K562 (cell line): ENCODE results near the gene TRAPPC12. TPM values are rescaled to one million over a fixed set of nuclear protein-coding genes. Genes with fewer than 3 reads are reported as not detected.

Experiments used
- THRAP3 ChIP-seq: fragments of 450-650 bp; IDR thresholded peaks from 2 replicates; pipeline ENCODE4 v1.6.1; 2016; ENCODE audit warnings: mild to moderate bottlenecking, inconsistent platforms, borderline replicate concordance
- polyA plus RNA-seq, 8 experiments: library from polyadenylated mRNA; depleted of rRNA in 4 of 8; stranded (reverse) in 5 of 8; unstranded in 3 of 8; fragments of >200 nt; fragmentation: Nextera tagmentation in 2 of 8; fragmentation: Illumina TruSeq in 1 of 8; extraction: Ambion mirVana in 2 of 8; extraction: Trizol in 1 of 8; gene quantifications; 2 replicates each; pipeline versions ENCODE4 v1.2.1 to v1.2.3, GENCODE V29; 2011 to 2014; ENCODE audit warnings: inconsistent platforms in 1 of 8, missing spikeins in 1 of 8
- total RNA-seq, 7 experiments: library from RNA; depleted of rRNA in 6 of 7; stranded (reverse); fragments of >200 nt in 6 of 7; fragmentation: Illumina TruSeq in 2 of 7; extraction: Trizol in 2 of 7; gene quantifications; 2 replicates each; pipeline versions ENCODE4 v1.2.1 to v1.2.3, GENCODE V29; 2011 to 2021; ENCODE audit warnings: low replicate concordance in 1 of 7
- TF ChIP-seq, protein P1 (sequence below): fragments of 450-650 bp; IDR thresholded peaks from 2 replicates; pipeline ENCODE4 v1.6.1; 2016; ENCODE audit warnings: low read depth
- TF ChIP-seq, protein P2 (sequence below), 2 experiments: fragments of 450-650 bp; IDR thresholded peaks; 2 replicates each; pipeline ENCODE4 v1.6.1; 2016; ENCODE audit warnings: mild to moderate bottlenecking in 2 of 2, borderline replicate concordance in 1 of 2, low read depth in 1 of 2, moderate library complexity in 1 of 2
- TF ChIP-seq, protein P3 (sequence below): fragments of 450-650 bp; IDR thresholded peaks from 2 replicates; pipeline ENCODE4 v1.6.1; 2018; ENCODE audit not compliant: partially characterized antibody

The TRAPPC12 gene
- total and polyA plus RNA-seq, 9 of the 15 experiments (the other 6 are each of a cell fraction or from before 2014, with no cell fraction given), result 8.0 to 75.2 (median 39.1) TPM

DNA sequence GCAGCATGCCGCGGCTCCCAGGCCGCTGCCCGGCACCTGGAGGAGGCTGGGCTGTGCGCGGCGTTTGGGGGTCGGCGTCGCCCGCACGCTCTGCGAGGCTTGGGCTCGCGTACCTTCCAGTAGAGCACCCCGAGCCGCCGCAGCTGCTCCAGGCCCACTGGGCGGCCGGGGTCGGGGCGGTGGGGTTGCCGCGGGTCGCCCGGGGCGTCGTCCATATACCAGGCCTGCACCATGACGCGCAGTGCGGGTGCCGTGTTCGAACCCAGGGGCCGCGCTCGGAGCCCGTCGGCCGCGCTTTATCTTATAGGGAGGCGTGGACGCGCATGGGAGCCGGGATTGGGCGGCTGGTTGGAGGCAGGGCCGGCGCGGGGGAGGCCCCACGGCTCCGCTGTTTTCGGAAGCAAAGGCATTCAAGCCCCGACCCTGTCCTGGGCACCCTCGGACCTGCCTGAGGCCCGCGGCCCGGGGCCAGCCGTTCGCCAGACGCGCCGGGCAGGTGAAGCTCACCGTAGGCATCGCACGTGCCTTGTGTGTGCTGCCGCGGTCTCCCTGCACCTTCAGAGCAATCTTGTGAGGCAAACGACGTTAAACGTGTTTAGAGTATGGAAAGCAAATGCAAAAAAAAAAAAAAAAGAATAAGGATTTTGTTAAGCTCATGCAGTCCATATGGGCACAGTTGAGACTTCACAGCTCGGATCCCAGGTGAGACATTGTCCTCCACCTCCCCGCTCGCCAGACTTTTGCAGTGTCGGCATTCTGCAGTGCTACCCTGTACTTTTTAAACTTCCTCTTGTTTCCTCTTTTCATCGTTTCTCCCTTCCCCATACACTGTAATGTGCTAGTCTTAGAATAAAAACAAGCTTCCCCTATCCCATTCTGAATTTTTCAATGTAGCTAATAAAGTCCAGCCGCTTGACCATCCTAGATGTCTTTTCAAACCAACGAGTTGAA, 140.0 kb downstream of the TRAPPC12 start, which contains the start of gene ADI1 (continued):
- TF ChIP-seq, protein P1, sequence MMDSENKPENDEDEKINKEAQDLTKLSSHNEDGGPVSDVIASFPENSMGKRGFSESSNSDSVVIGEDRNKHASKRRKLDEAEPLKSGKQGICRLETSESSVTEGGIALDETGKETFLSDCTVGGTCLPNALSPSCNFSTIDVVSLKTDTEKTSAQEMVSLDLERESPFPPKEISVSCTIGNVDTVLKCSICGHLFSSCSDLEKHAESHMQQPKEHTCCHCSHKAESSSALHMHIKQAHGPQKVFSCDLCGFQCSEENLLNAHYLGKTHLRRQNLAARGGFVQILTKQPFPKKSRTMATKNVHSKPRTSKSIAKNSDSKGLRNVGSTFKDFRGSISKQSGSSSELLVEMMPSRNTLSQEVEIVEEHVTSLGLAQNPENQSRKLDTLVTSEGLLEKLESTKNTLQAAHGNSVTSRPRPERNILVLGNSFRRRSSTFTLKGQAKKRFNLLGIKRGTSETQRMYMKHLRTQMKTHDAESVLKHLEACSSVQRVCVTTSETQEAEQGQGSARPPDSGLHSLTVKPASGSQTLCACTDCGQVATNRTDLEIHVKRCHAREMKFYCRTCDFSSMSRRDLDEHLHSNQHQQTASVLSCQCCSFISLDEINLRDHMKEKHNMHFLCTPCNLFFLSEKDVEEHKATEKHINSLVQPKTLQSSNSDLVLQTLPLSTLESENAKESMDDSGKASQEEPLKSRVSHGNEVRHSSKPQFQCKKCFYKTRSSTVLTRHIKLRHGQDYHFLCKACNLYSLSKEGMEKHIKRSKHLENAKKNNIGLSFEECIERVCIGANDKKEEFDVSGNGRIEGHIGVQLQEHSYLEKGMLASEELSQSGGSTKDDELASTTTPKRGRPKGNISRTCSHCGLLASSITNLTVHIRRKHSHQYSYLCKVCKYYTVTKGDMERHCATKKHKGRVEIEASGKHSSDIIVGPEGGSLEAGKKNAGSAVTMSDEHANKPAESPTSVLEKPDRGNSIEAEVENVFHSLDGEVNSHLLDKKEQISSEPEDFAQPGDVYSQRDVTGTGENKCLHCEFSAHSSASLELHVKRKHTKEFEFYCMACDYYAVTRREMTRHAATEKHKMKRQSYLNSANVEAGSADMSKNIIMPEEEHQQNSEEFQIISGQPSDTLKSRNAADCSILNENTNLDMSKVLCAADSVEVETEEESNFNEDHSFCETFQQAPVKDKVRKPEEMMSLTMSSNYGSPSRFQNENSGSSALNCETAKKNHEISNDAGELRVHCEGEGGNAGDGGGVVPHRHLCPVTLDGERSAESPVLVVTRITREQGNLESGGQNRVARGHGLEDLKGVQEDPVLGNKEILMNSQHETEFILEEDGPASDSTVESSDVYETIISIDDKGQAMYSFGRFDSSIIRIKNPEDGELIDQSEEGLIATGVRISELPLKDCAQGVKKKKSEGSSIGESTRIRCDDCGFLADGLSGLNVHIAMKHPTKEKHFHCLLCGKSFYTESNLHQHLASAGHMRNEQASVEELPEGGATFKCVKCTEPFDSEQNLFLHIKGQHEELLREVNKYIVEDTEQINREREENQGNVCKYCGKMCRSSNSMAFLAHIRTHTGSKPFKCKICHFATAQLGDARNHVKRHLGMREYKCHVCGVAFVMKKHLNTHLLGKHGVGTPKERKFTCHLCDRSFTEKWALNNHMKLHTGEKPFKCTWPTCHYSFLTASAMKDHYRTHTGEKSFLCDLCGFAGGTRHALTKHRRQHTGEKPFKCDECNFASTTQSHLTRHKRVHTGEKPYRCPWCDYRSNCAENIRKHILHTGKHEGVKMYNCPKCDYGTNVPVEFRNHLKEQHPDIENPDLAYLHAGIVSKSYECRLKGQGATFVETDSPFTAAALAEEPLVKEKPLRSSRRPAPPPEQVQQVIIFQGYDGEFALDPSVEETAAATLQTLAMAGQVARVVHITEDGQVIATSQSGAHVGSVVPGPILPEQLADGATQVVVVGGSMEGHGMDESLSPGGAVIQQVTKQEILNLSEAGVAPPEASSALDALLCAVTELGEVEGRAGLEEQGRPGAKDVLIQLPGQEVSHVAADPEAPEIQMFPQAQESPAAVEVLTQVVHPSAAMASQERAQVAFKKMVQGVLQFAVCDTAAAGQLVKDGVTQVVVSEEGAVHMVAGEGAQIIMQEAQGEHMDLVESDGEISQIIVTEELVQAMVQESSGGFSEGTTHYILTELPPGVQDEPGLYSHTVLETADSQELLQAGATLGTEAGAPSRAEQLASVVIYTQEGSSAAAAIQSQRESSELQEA, result no peak
- no peak for TF ChIP-seq THRAP3
- TF ChIP-seq, protein P2, sequence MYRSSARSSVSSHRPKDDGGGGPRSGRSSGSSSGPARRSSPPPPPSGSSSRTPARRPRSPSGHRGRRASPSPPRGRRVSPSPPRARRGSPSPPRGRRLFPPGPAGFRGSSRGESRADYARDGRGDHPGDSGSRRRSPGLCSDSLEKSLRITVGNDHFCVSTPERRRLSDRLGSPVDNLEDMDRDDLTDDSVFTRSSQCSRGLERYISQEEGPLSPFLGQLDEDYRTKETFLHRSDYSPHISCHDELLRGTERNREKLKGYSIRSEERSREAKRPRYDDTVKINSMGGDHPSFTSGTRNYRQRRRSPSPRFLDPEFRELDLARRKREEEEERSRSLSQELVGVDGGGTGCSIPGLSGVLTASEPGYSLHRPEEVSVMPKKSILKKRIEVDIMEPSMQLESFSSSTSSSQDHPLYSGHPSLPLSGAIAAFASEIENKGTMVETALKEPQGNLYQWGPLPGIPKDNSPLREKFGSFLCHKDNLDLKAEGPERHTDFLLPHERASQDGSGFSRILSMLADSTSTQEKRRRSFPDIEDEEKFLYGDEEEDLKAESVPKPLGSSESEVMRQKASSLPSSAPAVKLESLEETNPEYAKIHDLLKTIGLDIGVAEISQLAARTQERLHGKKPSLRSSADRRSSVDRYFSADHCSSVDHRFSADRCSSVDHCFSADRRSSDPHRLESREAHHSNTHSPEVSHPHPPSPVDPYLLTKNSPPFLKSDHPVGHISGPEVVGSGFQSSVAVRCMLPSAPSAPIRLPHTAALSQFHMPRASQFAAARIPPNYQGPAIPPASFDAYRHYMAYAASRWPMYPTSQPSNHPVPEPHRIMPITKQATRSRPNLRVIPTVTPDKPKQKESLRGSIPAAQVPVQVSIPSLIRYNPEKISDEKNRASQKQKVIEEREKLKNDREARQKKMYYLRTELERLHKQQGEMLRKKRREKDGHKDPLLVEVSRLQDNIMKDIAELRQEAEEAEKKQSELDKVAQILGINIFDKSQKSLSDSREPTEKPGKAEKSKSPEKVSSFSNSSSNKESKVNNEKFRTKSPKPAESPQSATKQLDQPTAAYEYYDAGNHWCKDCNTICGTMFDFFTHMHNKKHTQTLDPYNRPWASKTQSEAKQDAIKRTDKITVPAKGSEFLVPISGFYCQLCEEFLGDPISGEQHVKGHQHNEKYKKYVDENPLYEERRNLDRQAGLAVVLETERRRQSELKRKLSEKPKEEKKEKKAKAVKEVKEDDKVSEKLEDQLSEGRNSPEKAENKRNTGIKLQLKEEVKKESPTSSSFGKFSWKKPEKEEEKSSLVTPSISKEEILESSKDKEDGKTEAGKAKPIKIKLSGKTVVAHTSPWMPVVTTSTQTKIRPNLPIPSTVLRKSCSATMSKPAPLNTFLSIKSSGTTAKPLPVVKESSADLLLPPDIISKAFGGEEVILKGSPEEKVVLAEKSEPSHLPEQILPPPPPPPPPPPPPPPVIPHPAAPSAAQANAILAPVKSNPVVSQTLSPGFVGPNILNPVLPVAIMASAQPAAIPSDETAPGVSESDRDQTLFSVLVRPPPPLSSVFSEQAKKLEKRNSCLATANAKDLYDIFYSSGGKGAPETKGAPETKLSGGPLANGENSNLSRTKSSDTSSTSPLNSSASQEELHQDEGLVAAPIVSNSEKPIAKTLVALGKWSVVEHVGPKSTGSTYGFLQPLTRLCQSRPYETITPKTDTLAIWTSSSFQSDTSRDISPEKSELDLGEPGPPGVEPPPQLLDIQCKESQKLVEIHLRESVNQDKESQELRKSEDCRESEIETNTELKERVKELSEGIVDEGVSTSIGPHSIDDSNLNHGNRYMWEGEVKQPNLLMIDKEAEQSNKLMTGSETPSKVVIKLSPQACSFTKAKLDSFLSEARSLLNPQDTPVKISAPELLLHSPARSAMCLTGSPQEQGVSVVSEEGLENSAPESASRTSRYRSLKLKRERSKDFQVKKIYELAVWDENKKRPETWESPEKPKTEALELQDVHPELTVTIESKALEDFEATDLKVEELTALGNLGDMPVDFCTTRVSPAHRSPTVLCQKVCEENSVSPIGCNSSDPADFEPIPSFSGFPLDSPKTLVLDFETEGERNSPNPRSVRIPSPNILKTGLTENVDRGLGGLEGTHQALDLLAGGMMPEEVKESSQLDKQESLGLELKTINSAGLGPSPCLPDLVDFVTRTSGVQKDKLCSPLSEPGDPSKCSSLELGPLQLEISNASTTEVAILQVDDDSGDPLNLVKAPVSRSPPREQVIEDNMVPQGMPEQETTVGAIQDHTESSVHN (IDR thresholded peaks at IDR 0.05; ENCODE audit: borderline replicate concordance in 1 of 2, low read depth in 1 of 2), result no peak
- TF ChIP-seq, protein P3, sequence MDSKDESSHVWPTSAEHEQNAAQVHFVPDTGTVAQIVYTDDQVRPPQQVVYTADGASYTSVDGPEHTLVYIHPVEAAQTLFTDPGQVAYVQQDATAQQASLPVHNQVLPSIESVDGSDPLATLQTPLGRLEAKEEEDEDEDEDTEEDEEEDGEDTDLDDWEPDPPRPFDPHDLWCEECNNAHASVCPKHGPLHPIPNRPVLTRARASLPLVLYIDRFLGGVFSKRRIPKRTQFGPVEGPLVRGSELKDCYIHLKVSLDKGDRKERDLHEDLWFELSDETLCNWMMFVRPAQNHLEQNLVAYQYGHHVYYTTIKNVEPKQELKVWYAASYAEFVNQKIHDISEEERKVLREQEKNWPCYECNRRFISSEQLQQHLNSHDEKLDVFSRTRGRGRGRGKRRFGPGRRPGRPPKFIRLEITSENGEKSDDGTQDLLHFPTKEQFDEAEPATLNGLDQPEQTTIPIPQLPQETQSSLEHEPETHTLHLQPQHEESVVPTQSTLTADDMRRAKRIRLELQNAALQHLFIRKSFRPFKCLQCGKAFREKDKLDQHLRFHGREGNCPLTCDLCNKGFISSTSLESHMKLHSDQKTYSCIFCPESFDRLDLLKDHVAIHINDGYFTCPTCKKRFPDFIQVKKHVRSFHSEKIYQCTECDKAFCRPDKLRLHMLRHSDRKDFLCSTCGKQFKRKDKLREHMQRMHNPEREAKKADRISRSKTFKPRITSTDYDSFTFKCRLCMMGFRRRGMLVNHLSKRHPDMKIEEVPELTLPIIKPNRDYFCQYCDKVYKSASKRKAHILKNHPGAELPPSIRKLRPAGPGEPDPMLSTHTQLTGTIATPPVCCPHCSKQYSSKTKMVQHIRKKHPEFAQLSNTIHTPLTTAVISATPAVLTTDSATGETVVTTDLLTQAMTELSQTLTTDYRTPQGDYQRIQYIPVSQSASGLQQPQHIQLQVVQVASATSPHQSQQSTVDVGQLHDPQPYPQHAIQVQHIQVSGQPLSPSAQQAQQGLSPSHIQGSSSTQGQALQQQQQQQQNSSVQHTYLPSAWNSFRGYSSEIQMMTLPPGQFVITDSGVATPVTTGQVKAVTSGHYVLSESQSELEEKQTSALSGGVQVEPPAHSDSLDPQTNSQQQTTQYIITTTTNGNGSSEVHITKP, result no peak
